ENCODE data around the gene JMJD7. TPM values are rescaled to one million over a fixed set of nuclear protein-coding genes. Genes with fewer than 3 reads are reported as not detected.

JMJD7 gene
- total and polyA plus RNA-seq, 2 donors (not counting 1 experiment from before 2014, with no cell fraction given): 33.4 to 43.9 TPM

- no peaks in the 10 kb centered on the region for H3K79me2 ChIP-seq (ENCODE audit: control insufficient read depth, insufficient read depth, low read length)
- H3K9ac ChIP-seq (ENCODE audit: low read length): no peak overlapping the region
- no peak overlapping the region for H2AFZ ChIP-seq (ENCODE audit: insufficient read depth, low read depth, low read length, poor library complexity, severe bottlenecking)
- H3K4me1 ChIP-seq (ENCODE audit: control insufficient read depth in 2 of 2, insufficient read depth in 2 of 2, low read length in 2 of 2): no peaks in the 10 kb centered on the region
- ATAC-seq (ENCODE audit: low read depth) (no peak), DNase-seq (no peak)
- no peak for TF ChIP-seq EZH2 (IDR thresholded peaks at IDR 0.05; ENCODE audit: borderline replicate concordance, insufficient read depth, low read depth, low read length, poor library complexity, severe bottlenecking)
- TF ChIP-seq CTCF (IDR thresholded peaks at IDR 0.05): no peak
- over 99% methylated on average over 6 of the region's 6 CpGs for WGBS (ENCODE audit: insufficient coverage)
- Mint-ChIP-seq H3K4me1 (no peaks in the 10 kb centered on the region), H3K27ac (no peak overlapping the region), H3K4me3 (no peak overlapping the region), H3K27me3 (no peaks in the 10 kb centered on the region), H3K9me3 (ENCODE audit: insufficient read depth) (no peaks in the 10 kb centered on the region)
- H3K27ac ChIP-seq (ENCODE audit: low read length in 2 of 2): no peak overlapping the region
- H4K20me1 ChIP-seq (ENCODE audit: control insufficient read depth, insufficient read depth, low read length, poor library complexity, severe bottlenecking): no peaks in the 10 kb centered on the region
- ChIA-PET CTCF (interaction anchor here (0.8 to 7.1 kb wide), 3 partner anchors 9 to 82 kb away, joined by 3 to 38 read pairs (median 13); partner anchors contain the start of gene MAPKBP1), POLR2A (no interaction called here)
- no peaks in the 10 kb centered on the region for H3K9me3 ChIP-seq (ENCODE audit: control extremely low read depth in 1 of 3, control insufficient read depth in 2 of 3, insufficient read depth in 1 of 3, low read length in 2 of 3)
- no peak overlapping the region for H3K4me2 ChIP-seq (replicated peaks; ENCODE audit: low read depth, low read length, poor library complexity, severe bottlenecking)
- H3K36me3 ChIP-seq (replicated peaks in 1 of 2; ENCODE audit: control extremely low read depth in 1 of 2, control insufficient read depth in 1 of 2, extremely low read depth in 1 of 2, insufficient read depth in 2 of 2, low read length in 1 of 2): peaks cover 0 to 40% of the 10 kb centered on the region in 2 experiments
- no peaks in the 10 kb centered on the region for H3K27me3 ChIP-seq (replicated peaks in 1 of 4; ENCODE audit: control extremely low read depth in 1 of 4, control insufficient read depth in 3 of 4, insufficient read depth in 4 of 4, low read length in 3 of 4)
- intact Hi-C loops (cut with micrococcal nuclease): no loop called here
- H3K4me3 ChIP-seq (ENCODE audit: control extremely low read depth in 1 of 5, extremely low read depth in 1 of 5, insufficient read depth in 1 of 5, low read depth in 2 of 5, low read length in 4 of 5): no peak overlapping the region
Measured at GRCh38 chr15:41820791-41821423, 7.0 kb upstream of the JMJD7 start.

GRCh38 chr15:41821831-41822230, 6.1 kb upstream of the JMJD7 start:
- ChIA-PET POLR2A (no interaction called here), CTCF (interaction anchor here (2.7 to 7.1 kb wide), 2 partner anchors 10 to 48 kb away, joined by 13 to 38 read pairs; partner anchors contain the start of gene MAPKBP1)
- Histone ChIP-seq H4K20me1 (ENCODE audit: control insufficient read depth, insufficient read depth, low read length, poor library complexity, severe bottlenecking) (no peaks in the 10 kb centered on the region), H3K36me3 (replicated peaks in 1 of 2; ENCODE audit: control extremely low read depth in 1 of 2, control insufficient read depth in 1 of 2, extremely low read depth in 1 of 2, insufficient read depth in 2 of 2, low read length in 1 of 2) (peaks cover 0 to 35% of the 10 kb centered on the region in 2 experiments), H3K79me2 (ENCODE audit: control insufficient read depth, insufficient read depth, low read length) (no peaks in the 10 kb centered on the region), H3K4me3 (ENCODE audit: control extremely low read depth in 1 of 5, extremely low read depth in 1 of 5, insufficient read depth in 1 of 5, low read depth in 2 of 5, low read length in 4 of 5) (no peak overlapping the region), H2AFZ (ENCODE audit: insufficient read depth, low read depth, low read length, poor library complexity, severe bottlenecking) (no peak overlapping the region), H3K27ac (ENCODE audit: low read length in 2 of 2) (no peak overlapping the region), H3K27me3 (replicated peaks in 1 of 4; ENCODE audit: control extremely low read depth in 1 of 4, control insufficient read depth in 3 of 4, insufficient read depth in 4 of 4, low read length in 3 of 4) (no peaks in the 10 kb centered on the region), H3K4me1 (ENCODE audit: control insufficient read depth in 2 of 2, insufficient read depth in 2 of 2, low read length in 2 of 2) (no peaks in the 10 kb centered on the region), H3K9me3 (ENCODE audit: control extremely low read depth in 1 of 3, control insufficient read depth in 2 of 3, insufficient read depth in 1 of 3, low read length in 2 of 3) (no peaks in the 10 kb centered on the region), H3K9ac (ENCODE audit: low read length) (no peak overlapping the region), H3K4me2 (replicated peaks; ENCODE audit: low read depth, low read length, poor library complexity, severe bottlenecking) (no peak overlapping the region)
- ATAC-seq (ENCODE audit: low read depth): no peak
- Mint-ChIP-seq H3K9me3 (ENCODE audit: insufficient read depth) (no peaks in the 10 kb centered on the region), H3K4me3 (no peak overlapping the region), H3K27me3 (no peaks in the 10 kb centered on the region), H3K4me1 (peaks cover 3% of the 10 kb centered on the region), H3K27ac (no peak overlapping the region)
- TF ChIP-seq CTCF (IDR thresholded peaks at IDR 0.05) (no peak), EZH2 (IDR thresholded peaks at IDR 0.05; ENCODE audit: borderline replicate concordance, insufficient read depth, low read depth, low read length, poor library complexity, severe bottlenecking) (no peak)
- 100% methylated on average over 2 of the region's 4 CpGs for WGBS (ENCODE audit: insufficient coverage)
- no peak for DNase-seq
- intact Hi-C loops (cut with micrococcal nuclease): no loop called here

All from B cell (primary cell).